HG02763 (cell line): ENCODE measurements around the gene ATP10A.

Experiments used
- ATAC-seq: cut with Tn5 transposase; IDR thresholded peaks from one replicate; pipeline ENCODE4 v1.9.1; 2021; ENCODE audit warnings: mild to moderate bottlenecking, moderate library complexity; ENCODE audit not compliant: unreplicated experiment

Gene ATP10A

GRCh38 chr15:25687276-25687675, 175.9 kb downstream of the ATP10A start:
- ATAC-seq: no peak

- ATAC-seq: no peak
Measured at GRCh38 chr15:25686780-25687179, 176.3 kb downstream of the ATP10A start.

GRCh38 chr15:25684521-25685431, 178.4 kb downstream of the ATP10A start:
- no peak for ATAC-seq

GRCh38 chr15:25683911-25684310, 179.2 kb downstream of the ATP10A start:
- no peak for ATAC-seq

GRCh38 chr15:25683415-25683814, 179.7 kb downstream of the ATP10A start:
- ATAC-seq: no peak

- no peak for ATAC-seq
Measured at GRCh38 chr15:25682340-25682739, 180.8 kb downstream of the ATP10A start.

- no peak for ATAC-seq
Measured at GRCh38 chr15:25680686-25681025, 182.5 kb downstream of the ATP10A start.

- no peak for ATAC-seq
Measured at GRCh38 chr15:25679964-25680685, 183.0 kb downstream of the ATP10A start.

- no peak for ATAC-seq
Measured at GRCh38 chr15:25679492-25679891, 183.6 kb downstream of the ATP10A start.

- no peak for ATAC-seq
Measured at GRCh38 chr15:25678500-25678855, 184.6 kb downstream of the ATP10A start.

GRCh38 chr15:25677719-25678499, 185.2 kb downstream of the ATP10A start:
- no peak for ATAC-seq

GRCh38 chr15:25676070-25676469, 187.1 kb downstream of the ATP10A start:
- no peak for ATAC-seq

GRCh38 chr15:25675396-25675795, 187.7 kb downstream of the ATP10A start:
- no peak for ATAC-seq

GRCh38 chr15:25674913-25675312, 188.2 kb downstream of the ATP10A start:
- ATAC-seq: no peak

- no peak for ATAC-seq
Measured at GRCh38 chr15:25673972-25674371, 189.2 kb downstream of the ATP10A start.

- ATAC-seq: no peak
Measured at GRCh38 chr15:25673351-25673750, 189.8 kb downstream of the ATP10A start.

GRCh38 chr15:25671132-25671531, 192.0 kb downstream of the ATP10A start:
- no peak for ATAC-seq

- no peak for ATAC-seq
Measured at GRCh38 chr15:25670621-25671020, 192.5 kb downstream of the ATP10A start.

GRCh38 chr15:25670025-25670554, 193.0 kb downstream of the ATP10A start:
- ATAC-seq: no peak

- no peak for ATAC-seq
Measured at GRCh38 chr15:25668901-25669300, 194.2 kb downstream of the ATP10A start.

GRCh38 chr15:25668236-25668795, 194.8 kb downstream of the ATP10A start:
- no peak for ATAC-seq
